RWPE2 (cell line): ENCODE results near the gene SNRK.

Experiments used
- ATAC-seq: fragments of 200-7000 bp; cut with Tn5 transposase; 3 replicates; pipeline ENCODE4 v1.9.1; 2021; ENCODE audit warnings: low read depth
- DNase-seq: peaks from one replicate; pipeline ENCODE4 v3.0.0-alpha.2; 2020; ENCODE audit warnings: low spot score
- H3K27ac ChIP-seq: fragments of 450-650 bp; 2 replicates; pipeline ENCODE4 v1.5.1; 2017; ENCODE audit warnings: mild to moderate bottlenecking; ENCODE audit not compliant: poor library complexity, severe bottlenecking
- H3K27me3 ChIP-seq: fragments of 250-450 bp; sonication (Bioruptor Pico); 2 replicates; pipeline ENCODE4 v1.5.1; 2021; ENCODE audit warnings: mild to moderate bottlenecking, moderate library complexity; ENCODE audit not compliant: insufficient read depth, poor library complexity, severe bottlenecking
- H3K36me3 ChIP-seq: fragments of 250-450 bp; sonication (Bioruptor Pico); 2 replicates; pipeline ENCODE4 v1.5.1; 2020; ENCODE audit warnings: low read depth, mild to moderate bottlenecking, moderate library complexity
- H3K4me1 ChIP-seq: fragments of 250-450 bp; sonication (Bioruptor Pico); 2 replicates; pipeline ENCODE4 v1.5.1; 2021; ENCODE audit warnings: mild to moderate bottlenecking, moderate library complexity; ENCODE audit not compliant: insufficient read depth, poor library complexity, severe bottlenecking
- H3K4me3 ChIP-seq: fragments of 250-450 bp; sonication (Bioruptor Pico); 2 replicates; pipeline ENCODE4 v1.5.1; 2021; ENCODE audit warnings: mild to moderate bottlenecking, moderate library complexity; ENCODE audit not compliant: severe bottlenecking
- H3K9me3 ChIP-seq: fragments of 250-450 bp; sonication (Bioruptor Pico); 2 replicates; pipeline ENCODE4 v1.5.1; 2021; ENCODE audit warnings: mild to moderate bottlenecking, moderate library complexity; ENCODE audit not compliant: severe bottlenecking
- CTCF ChIP-seq: fragments of 450-650 bp; IDR thresholded peaks from one replicate; pipeline ENCODE4 v1.5.1; 2017; ENCODE audit warnings: mild to moderate bottlenecking, moderate library complexity; ENCODE audit not compliant: poor library complexity, severe bottlenecking

Gene SNRK

GRCh38 chr3:43346978-43347749, 60.8 kb downstream of the SNRK start:
- no peak for TF ChIP-seq CTCF

GRCh38 chr3:43347774-43348173, 61.4 kb downstream of the SNRK start:
- no peak overlapping the region for H3K4me3 ChIP-seq
- ATAC-seq (no peak), DNase-seq (no peak)
- peaks cover 8% of the 10 kb centered on the region for H3K9me3 ChIP-seq
- no peaks in the 10 kb centered on the region for H3K27me3 ChIP-seq
- H3K4me1 ChIP-seq = no peaks in the 10 kb centered on the region
- no peak for TF ChIP-seq CTCF
- H3K36me3 ChIP-seq = peaks cover 70% of the 10 kb centered on the region
- H3K27ac ChIP-seq = no peak overlapping the region

More at GRCh38 chr3:43346978-43347749, 60.8 kb downstream of the SNRK start:
- ATAC-seq (no peak), DNase-seq (no peak)
- peaks cover 6% of the 10 kb centered on the region for H3K9me3 ChIP-seq
- no peak overlapping the region for H3K27ac ChIP-seq
- no peaks in the 10 kb centered on the region for H3K27me3 ChIP-seq
- H3K4me1 ChIP-seq = no peaks in the 10 kb centered on the region
- H3K36me3 ChIP-seq = peaks cover 76% of the 10 kb centered on the region
- H3K4me3 ChIP-seq = no peak overlapping the region

- peaks cover 12% of the 10 kb centered on the region for H3K9me3 ChIP-seq
- no peak for DNase-seq
- H3K27me3 ChIP-seq = no peaks in the 10 kb centered on the region
- H3K36me3 ChIP-seq = peaks cover 66% of the 10 kb centered on the region
- TF ChIP-seq CTCF = no peak
- no peak for ATAC-seq
- H3K4me3 ChIP-seq = no peak overlapping the region
- H3K27ac ChIP-seq = no peak overlapping the region
- no peaks in the 10 kb centered on the region for H3K4me1 ChIP-seq
Measured at GRCh38 chr3:43348350-43348749, 62.0 kb downstream of the SNRK start.

- Histone ChIP-seq H3K4me3 (no peak overlapping the region), H3K27me3 (no peaks in the 10 kb centered on the region), H3K4me1 (no peaks in the 10 kb centered on the region), H3K27ac (no peak overlapping the region), H3K36me3 (peaks cover 62% of the 10 kb centered on the region), H3K9me3 (peaks cover 18% of the 10 kb centered on the region)
- TF ChIP-seq CTCF = no peak
- DNase-seq (no peak), ATAC-seq (no peak)
Measured at GRCh38 chr3:43348852-43349574, 62.7 kb downstream of the SNRK start.
